GM10266 (cell line): ENCODE measurements around the gene KCTD8.
"Not testable (repeated sequence)": the region's sequence is repeated elsewhere in the genome, so short reads cannot be mapped to it uniquely, and the experiment has no call there.

Experiments
- DNase-seq: peaks from one replicate; pipeline ENCODE4 v3.0.0; 2012; ENCODE audit errors: extremely low spot score
- CTCF ChIP-seq: IDR thresholded peaks from 2 replicates; pipeline ENCODE4 v1.5.1; 2012; ENCODE audit warnings: mild to moderate bottlenecking, low read depth; ENCODE audit not compliant: control insufficient read depth, insufficient read depth; ENCODE audit errors: missing control alignments

Gene KCTD8

GRCh38 chr4:44210750-44211149, 237.9 kb downstream of the KCTD8 start:
- no peak for DNase-seq

GRCh38 chr4:44196796-44197195, 251.8 kb downstream of the KCTD8 start:
- no peak for TF ChIP-seq CTCF
- no peak for DNase-seq

More at GRCh38 chr4:44210750-44211149, 237.9 kb downstream of the KCTD8 start:
- no peak for TF ChIP-seq CTCF

- no peak for TF ChIP-seq CTCF
Measured at GRCh38 chr4:44194365-44194764, 254.2 kb downstream of the KCTD8 start.

GRCh38 chr4:44186850-44187246, 261.8 kb downstream of the KCTD8 start:
- DNase-seq, result no peak
- no peak for TF ChIP-seq CTCF

More at GRCh38 chr4:44194365-44194764, 254.2 kb downstream of the KCTD8 start:
- DNase-seq, result no peak

- DNase-seq, result no peak
- no peak for TF ChIP-seq CTCF
Measured at GRCh38 chr4:44186096-44186849, 262.3 kb downstream of the KCTD8 start.

- DNase-seq, result not testable (repeated sequence)
Measured at GRCh38 chr4:44181491-44182349, 266.9 kb downstream of the KCTD8 start.

GRCh38 chr4:44167766-44168165, 280.8 kb downstream of the KCTD8 start:
- not testable (repeated sequence) for DNase-seq

GRCh38 chr4:44165938-44166337, 282.7 kb downstream of the KCTD8 start:
- DNase-seq, result no peak
- TF ChIP-seq CTCF, result no peak
